ENCODE results near the gene STAC2.

STAC2 gene

DNA sequence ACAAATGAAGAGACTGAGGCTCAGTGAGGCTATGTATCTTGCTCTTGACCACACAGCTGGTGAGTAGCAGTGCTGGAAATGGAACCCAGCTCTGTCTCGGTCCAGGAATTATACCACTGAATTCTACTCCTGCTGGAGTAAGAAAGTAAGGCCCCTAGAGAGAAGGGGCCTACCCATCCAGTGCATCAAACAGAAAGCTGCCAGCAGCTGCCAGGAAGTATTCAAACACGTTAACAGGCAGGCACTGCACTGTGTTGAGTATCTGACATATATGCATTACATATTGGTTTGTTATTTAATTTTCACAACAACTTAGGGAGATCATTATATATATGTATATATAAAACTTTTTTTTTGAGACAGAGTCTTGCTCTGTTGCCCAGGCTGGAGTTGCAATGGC lies 63.8 kb downstream of the STAC2 start:
- no peak for DNase-seq (ENCODE audit: low read depth)
